ENCODE measurements around the gene BTAF1. TPM values are rescaled to one million over a fixed set of nuclear protein-coding genes. Genes with fewer than 3 reads are reported as not detected.

BTAF1 gene
- total RNA-seq, 1 donor from 2014 or later: 42.2 TPM

DNA sequence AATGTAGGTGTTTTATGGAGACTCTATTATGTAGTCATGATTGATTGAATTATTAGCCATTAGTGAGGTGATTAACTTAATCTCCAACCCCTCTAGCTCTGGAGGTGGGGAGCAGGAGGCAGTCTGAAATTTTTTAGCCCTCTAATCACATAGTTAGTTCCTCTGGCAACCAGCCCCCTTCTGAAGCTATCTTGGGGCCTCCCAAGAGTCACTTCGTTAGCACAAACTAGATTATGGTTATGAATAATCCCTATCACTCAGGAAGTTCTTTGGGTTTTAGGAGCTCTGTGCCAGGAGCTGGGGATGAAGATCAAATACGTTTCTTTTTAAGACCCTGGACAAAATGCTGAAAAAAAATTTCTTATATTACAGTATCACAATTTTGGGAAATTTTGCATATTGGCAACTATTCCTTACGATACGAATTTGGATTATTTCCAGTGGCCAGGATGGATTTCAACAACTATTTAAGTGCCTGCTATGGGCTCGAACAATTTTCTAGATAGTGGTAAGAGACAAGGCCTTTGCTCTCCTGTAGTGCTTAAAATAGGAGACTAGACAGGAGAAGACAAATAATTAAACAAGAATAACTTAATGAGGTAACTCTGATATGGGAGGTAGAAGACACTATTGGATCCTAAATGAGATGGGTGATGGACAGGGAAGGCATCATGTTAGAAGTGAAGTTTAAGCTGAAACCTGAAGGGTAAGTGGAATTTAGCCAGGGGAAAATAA lies 52.9 kb downstream of the BTAF1 start:
- Mint-ChIP-seq H3K27me3 (ENCODE audit: unreplicated experiment) (no peaks in the 10 kb centered on the region), H3K4me1 (ENCODE audit: low read depth, unreplicated experiment) (no peaks in the 10 kb centered on the region), H3K4me3 (ENCODE audit: unreplicated experiment) (no peak overlapping the region), H3K36me3 (ENCODE audit: unreplicated experiment) (no peaks in the 10 kb centered on the region), H3K27ac (ENCODE audit: unreplicated experiment) (no peak overlapping the region), H3K9me3 (ENCODE audit: unreplicated experiment) (no peaks in the 10 kb centered on the region)
- no peak for DNase-seq
- TF ChIP-seq, protein P1, sequence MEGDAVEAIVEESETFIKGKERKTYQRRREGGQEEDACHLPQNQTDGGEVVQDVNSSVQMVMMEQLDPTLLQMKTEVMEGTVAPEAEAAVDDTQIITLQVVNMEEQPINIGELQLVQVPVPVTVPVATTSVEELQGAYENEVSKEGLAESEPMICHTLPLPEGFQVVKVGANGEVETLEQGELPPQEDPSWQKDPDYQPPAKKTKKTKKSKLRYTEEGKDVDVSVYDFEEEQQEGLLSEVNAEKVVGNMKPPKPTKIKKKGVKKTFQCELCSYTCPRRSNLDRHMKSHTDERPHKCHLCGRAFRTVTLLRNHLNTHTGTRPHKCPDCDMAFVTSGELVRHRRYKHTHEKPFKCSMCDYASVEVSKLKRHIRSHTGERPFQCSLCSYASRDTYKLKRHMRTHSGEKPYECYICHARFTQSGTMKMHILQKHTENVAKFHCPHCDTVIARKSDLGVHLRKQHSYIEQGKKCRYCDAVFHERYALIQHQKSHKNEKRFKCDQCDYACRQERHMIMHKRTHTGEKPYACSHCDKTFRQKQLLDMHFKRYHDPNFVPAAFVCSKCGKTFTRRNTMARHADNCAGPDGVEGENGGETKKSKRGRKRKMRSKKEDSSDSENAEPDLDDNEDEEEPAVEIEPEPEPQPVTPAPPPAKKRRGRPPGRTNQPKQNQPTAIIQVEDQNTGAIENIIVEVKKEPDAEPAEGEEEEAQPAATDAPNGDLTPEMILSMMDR (IDR thresholded peaks at IDR 0.05; ENCODE audit: partially characterized antibody, unreplicated experiment): no peak

DNA sequence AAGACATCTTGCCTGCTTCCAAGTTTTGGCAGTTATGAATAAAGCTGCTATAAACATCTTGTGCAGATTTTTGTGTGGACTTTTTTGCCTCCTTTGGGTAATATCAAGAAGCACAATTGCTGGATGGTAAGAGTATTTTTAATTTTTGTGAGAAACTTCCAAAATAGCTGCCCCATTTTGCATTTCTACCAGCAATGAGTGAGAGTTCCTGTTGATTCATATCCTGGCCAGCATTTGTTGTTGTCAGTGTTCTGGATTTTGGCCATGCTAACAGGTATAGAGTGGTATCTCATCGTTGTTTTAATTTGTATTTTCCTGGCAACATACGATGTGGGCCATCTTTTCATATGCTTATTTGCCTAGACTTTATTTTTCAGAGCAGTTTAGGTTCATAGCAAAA lies 53.9 kb downstream of the BTAF1 start:
- H3K36me3 Mint-ChIP-seq (ENCODE audit: unreplicated experiment): no peaks in the 10 kb centered on the region
- peaks cover 1% of the 10 kb centered on the region for H3K27me3 Mint-ChIP-seq (ENCODE audit: unreplicated experiment)
- no peak overlapping the region for H3K4me3 Mint-ChIP-seq (ENCODE audit: unreplicated experiment)
- H3K9me3 Mint-ChIP-seq (ENCODE audit: unreplicated experiment): no peaks in the 10 kb centered on the region
- H3K4me1 Mint-ChIP-seq (ENCODE audit: low read depth, unreplicated experiment): no peaks in the 10 kb centered on the region
- H3K27ac Mint-ChIP-seq (ENCODE audit: unreplicated experiment): no peak overlapping the region
- DNase-seq: no peak
- TF ChIP-seq, protein P1 (IDR thresholded peaks at IDR 0.05; ENCODE audit: partially characterized antibody, unreplicated experiment): no peak

DNA sequence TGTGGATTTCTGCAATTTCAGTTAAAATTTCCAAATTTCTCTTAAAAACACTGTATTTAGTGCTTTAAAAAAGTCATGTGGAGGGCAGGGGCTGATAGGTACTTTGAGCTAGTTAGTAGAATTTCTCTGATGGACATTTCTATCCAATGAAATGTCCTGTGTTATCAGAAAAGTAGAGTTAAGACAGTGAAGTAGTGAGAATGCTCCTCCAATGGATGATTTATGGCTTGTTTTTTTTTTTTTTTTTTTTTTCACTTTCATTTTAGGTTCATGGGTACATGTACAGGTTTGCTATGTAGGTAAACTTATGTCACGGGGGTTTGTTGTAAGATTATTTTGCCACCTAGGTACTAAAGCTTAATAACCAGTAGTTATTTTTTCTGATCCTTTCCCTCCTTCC lies 55.0 kb downstream of the BTAF1 start:
- Mint-ChIP-seq H3K4me1 (ENCODE audit: low read depth, unreplicated experiment) (no peaks in the 10 kb centered on the region), H3K9me3 (ENCODE audit: unreplicated experiment) (no peaks in the 10 kb centered on the region), H3K4me3 (ENCODE audit: unreplicated experiment) (no peak overlapping the region), H3K27ac (ENCODE audit: unreplicated experiment) (no peak overlapping the region), H3K36me3 (ENCODE audit: unreplicated experiment) (no peaks in the 10 kb centered on the region), H3K27me3 (ENCODE audit: unreplicated experiment) (peaks cover 1% of the 10 kb centered on the region)
- DNase-seq: no peak
- TF ChIP-seq, protein P1 (IDR thresholded peaks at IDR 0.05; ENCODE audit: partially characterized antibody, unreplicated experiment): no peak

DNA sequence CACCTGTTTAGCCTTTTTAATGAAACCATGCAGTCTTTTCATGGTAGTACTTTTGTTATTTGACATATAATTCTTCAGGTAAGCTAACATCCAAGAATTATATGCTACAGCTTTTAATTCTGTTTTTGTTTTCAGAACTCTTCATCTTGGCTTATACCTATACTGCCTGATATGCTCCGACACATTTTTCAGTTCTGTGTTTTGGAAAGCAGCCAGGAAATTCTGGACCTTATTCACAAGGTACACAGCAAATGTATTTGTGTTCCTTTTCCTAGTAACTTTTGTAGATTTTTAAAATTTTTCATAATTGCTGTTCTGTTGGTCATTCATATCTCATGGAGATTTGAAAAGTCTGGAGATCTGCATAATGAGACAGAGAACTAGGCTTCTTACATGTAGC lies 56.7 kb downstream of the BTAF1 start:
- H3K27ac Mint-ChIP-seq (ENCODE audit: unreplicated experiment): no peak overlapping the region
- TF ChIP-seq, protein P1 (IDR thresholded peaks at IDR 0.05; ENCODE audit: partially characterized antibody, unreplicated experiment): no peak

DNA sequence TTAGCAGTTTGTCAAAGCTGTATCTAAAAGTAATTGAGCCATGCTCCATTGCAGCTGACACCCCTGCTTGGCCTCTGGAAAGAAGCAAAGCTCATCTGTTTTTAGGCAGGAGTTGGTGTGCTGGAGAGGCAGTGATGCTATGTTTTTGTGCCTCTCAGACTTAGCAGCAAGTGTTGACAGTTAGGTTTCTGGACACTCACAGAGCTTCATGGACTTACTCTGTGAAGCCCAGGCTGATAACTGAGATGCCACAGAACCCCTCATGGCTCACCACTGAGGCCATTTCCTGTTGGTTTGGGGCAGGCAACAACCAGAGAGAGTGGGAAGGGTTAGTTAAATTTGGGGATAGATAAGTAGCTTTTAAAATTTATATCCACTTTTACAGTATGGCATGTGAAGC lies 59.8 kb downstream of the BTAF1 start:
- Mint-ChIP-seq H3K27me3 (ENCODE audit: unreplicated experiment) (peaks cover 1% of the 10 kb centered on the region), H3K4me3 (ENCODE audit: unreplicated experiment) (no peak overlapping the region), H3K27ac (ENCODE audit: unreplicated experiment) (no peak overlapping the region), H3K9me3 (ENCODE audit: unreplicated experiment) (no peaks in the 10 kb centered on the region), H3K4me1 (ENCODE audit: low read depth, unreplicated experiment) (no peaks in the 10 kb centered on the region), H3K36me3 (ENCODE audit: unreplicated experiment) (no peaks in the 10 kb centered on the region)
- DNase-seq: no peak
- TF ChIP-seq, protein P1 (IDR thresholded peaks at IDR 0.05; ENCODE audit: partially characterized antibody, unreplicated experiment): no peak

More for the DNA sequence above, 56.7 kb downstream of the BTAF1 start:
- H3K27me3 Mint-ChIP-seq (ENCODE audit: unreplicated experiment): peaks cover 1% of the 10 kb centered on the region
- no peaks in the 10 kb centered on the region for H3K4me1 Mint-ChIP-seq (ENCODE audit: low read depth, unreplicated experiment)
- H3K36me3 Mint-ChIP-seq (ENCODE audit: unreplicated experiment): no peaks in the 10 kb centered on the region
- no peak for DNase-seq
- H3K4me3 Mint-ChIP-seq (ENCODE audit: unreplicated experiment): no peak overlapping the region
- H3K9me3 Mint-ChIP-seq (ENCODE audit: unreplicated experiment): no peaks in the 10 kb centered on the region
